Hematopoietic multipotent progenitor cell treated with erythropoietin and hydrocortisone succinate and interleukin-3 and kit ligand, for 6 days (in vitro differentiated cells): ENCODE measurements around the gene CUTC.
"Not testable (repeated sequence)": the region's sequence is repeated elsewhere in the genome, so short reads cannot be mapped to it uniquely, and the experiment has no call there.

Experiments used
- DNase-seq: peaks from one replicate; pipeline ENCODE4 v3.0.0-alpha.2; 2015

The CUTC gene

DNA sequence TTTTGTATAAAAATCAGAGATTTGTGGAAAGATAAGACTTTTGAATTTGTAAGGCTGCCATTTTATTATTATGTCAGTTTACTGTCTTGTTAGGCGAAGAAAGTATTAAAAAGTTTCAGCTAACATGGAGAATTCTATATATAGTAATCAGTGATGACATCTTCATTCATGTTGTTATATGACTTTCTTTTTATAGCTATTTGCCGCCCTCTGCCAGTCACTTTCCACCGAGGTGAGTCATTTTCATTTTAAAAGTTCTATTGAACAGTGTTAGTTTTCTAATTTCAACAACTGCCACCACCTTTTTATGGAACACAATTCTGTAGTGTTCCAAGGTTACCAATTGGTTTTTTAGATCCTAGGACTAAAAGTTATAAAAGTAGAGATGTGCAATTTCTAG lies 11.8 kb downstream of the CUTC start:
- DNase-seq: no peak

- DNase-seq: not testable (repeated sequence)
Measured at GRCh38 chr10:99746166-99746565, 14.1 kb downstream of the CUTC start.

DNA sequence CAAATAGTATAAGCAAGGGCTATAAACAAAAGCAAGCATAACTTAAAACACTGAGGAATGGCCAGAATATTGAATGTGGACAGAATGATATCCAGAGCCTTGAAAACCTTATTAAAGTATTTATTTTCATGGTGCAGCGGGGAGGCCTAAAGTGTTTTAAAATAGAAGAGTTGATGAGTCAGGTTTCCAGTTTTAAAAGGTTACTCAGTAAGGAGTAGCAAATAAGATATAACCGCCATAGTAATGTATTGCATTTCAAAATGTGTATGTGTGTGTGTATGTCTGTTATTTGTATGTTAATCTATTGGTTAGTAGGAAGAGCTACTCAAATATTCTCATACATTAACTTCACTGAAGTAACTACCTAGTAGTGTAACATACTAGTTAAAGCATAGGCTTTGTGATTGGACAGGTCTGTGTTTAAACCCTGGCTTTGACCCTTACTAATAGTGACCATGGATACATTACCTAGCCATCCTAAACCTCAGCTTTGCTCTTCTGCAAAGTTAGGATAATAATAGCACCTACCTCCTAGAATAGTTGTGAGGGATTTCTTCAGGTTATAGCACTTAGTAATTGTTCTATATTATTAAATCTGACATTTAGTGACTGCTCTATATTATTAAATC lies 16.9 kb downstream of the CUTC start:
- no peak for DNase-seq

- no peak for DNase-seq
Measured at GRCh38 chr10:99750641-99751040, 18.6 kb downstream of the CUTC start.

- DNase-seq: no peak
Measured at GRCh38 chr10:99754670-99755069, 22.6 kb downstream of the CUTC start.

GRCh38 chr10:99756159-99756558 lies 24.1 kb downstream of the CUTC start:
- DNase-seq: no peak

GRCh38 chr10:99758211-99758891 lies 26.3 kb downstream of the CUTC start:
- DNase-seq: no peak

DNA sequence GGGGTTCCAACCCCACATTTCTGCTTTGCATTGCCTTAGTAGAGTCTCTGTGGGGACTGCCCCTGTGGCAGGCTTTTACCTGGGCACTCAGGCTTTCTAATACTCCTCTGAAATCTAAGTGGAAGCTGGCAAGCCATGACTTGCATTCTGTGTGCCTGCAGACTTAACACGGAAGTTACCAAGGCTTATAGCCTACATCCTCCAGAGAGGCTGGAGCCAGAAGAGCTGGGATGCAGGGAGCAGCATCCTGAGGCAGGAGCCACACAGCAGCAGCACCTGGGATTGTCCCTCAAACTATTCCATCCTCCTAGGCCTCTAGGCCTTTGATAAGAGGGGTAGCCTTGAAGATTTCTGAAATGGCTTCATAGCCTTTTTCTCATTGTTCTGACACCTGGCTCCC lies 28.3 kb downstream of the CUTC start:
- DNase-seq: no peak

- no peak for DNase-seq
Measured at GRCh38 chr10:99761365-99761764, 29.3 kb downstream of the CUTC start.

DNA sequence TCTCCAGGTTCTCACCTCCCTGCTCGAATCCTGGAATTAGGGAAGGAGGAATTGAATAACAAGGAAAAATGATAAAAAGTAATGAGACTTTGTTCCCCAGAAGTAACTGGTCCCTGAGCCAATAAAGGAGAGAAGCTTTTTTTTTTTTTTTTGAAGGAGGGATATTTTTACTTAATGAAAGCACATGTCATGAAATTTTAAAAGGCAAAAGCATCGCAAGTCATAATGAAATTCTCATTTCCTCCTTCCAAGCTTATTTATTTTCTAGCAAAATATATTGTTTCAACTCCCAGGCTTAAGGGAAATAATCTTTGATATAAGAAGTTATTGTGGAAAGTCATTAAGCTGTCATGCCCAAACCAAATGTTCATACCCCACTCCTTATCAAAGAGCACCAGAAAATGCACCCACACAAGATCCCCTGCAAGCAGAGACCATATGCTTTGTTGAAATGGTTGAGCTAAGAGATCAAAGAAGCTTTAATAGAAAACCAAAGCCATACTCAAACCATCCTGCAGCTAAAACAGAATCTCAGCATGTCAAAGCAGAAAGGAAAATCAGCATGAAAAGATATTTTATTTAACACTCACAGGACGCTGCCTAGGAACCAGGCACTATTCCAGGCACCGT lies 33.8 kb downstream of the CUTC start:
- DNase-seq: peak; percentile 19

- no peak for DNase-seq
Measured at GRCh38 chr10:99766302-99766681, 34.3 kb downstream of the CUTC start.

DNA sequence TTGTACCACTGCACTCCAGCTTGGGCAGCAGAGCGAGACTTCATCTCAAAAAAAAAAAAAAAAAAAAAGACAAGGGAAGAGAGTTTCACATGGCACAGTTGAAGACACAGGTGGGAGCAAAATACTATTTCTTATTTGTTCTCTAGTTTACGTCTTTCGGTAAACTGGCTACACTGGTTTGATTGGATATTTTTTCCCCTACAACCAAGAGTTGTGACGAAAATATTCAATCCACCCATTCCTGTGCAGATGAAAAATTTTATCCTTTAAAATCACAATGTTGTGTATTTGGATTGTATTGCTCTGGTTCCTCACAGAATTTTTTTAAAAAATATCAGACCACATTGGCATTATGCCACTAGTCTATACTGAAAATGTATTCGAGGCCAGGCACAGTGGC lies 35.9 kb downstream of the CUTC start:
- no peak for DNase-seq

DNA sequence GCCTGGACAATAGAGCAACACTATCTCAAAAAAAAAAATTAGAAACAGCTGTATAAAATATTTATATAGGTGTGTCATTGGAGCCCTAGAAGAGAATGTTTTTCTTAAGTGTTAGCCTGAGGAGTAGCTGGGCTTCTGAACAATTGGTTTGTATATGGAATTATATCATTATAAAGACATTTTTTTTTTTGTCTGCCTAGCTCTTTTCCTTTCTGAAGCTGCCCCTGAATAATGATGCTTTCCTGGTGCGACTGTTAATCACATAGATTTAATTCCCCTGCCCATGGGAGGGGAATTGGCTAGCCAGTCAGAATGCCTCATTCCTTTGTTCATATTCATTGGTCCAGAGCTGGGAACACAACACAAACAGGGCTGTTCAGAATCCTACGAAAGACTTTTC lies 36.5 kb downstream of the CUTC start:
- DNase-seq: no peak

DNA sequence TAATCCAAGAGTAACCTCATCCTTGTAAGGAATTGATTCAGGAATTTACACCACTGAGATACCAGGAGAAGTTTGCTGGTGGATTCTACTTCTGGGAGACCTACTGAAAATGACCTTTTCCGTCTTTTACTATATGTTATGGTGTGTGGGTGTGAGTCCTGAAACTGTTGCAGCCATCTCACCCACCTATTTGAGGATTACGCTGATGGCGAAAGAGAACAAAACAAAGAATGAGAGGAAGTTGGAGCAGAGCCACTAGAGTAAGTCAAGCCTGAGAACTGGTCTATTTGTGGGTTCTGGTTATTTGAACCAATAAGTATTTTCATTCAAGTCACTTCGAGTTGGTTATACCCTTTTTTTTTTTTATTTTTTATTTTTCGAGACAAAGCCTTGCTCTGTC lies 37.7 kb downstream of the CUTC start:
- DNase-seq: no peak

DNA sequence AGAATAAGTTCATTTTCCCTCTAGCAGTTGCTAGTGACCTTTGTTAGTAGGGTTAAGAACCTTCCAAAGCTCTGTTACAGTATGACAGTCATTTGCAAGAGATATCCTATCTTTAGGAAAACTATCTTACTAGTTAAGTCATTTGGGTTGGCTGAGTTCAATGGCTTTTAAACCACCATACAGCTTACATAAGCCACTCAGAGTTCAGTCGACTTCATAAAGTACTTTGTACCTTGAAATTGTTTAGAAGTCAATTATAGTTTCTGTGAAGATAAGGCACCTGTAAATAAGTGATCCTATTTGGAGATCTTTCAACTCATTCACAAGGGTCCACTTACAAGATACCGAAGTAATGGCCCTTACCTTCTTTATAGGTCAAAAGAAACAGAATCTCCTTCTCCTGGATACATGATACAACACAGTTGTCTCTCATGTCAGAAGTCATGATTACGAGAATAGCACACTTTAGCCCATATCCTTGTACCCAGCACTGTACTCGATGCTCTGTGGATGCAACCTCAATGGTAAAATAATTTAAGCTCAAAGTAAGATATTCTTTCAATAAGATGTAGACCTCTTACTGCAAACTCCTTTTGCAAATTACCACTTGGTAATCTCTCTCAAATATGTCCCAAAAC lies 38.5 kb downstream of the CUTC start:
- no peak for DNase-seq

DNA sequence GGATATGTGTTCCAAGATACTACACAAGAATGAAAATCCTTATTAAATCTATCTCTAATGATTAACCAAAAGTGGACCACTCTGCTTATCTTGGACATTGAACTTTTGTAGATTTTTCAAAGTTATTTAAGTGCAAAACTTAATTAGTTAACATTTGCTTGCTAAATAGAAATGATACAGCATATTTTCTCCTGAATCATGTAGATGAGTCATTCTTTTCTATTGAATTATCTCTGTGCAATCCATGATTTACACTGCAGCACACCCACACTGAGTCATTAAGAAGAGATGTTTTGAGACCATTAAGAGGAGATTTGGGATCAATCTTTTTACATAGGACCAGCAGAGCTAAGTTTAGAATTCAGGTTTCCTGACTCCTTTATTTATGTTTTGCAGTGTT lies 43.8 kb downstream of the CUTC start:
- peak; percentile 64 for DNase-seq

- DNase-seq: peak; percentile 42
Measured at GRCh38 chr10:99777918-99778714, 46.1 kb downstream of the CUTC start.

DNA sequence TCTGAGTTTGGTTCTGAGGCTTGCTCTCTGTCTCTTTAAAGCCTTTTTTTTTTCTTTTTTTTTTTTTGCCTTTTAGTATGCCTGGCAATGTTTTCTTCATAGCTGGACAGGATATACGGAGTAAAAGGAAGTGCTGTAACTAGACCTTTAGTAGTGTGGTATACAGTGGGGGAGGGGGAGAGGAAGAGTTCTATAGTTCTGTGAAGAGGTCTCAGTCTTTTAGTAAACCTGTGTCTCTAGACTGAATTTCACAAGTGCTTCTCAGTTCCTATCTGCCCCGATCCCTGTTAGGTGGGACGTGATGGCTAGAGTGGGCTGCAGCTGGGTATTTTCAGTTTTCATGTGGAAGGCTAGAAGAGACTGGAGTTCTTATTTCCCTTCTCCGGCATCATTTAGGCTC lies 47.3 kb downstream of the CUTC start:
- peak; percentile 69 for DNase-seq

GRCh38 chr10:99781734-99782429 lies 49.8 kb downstream of the CUTC start:
- no peak for DNase-seq

DNA sequence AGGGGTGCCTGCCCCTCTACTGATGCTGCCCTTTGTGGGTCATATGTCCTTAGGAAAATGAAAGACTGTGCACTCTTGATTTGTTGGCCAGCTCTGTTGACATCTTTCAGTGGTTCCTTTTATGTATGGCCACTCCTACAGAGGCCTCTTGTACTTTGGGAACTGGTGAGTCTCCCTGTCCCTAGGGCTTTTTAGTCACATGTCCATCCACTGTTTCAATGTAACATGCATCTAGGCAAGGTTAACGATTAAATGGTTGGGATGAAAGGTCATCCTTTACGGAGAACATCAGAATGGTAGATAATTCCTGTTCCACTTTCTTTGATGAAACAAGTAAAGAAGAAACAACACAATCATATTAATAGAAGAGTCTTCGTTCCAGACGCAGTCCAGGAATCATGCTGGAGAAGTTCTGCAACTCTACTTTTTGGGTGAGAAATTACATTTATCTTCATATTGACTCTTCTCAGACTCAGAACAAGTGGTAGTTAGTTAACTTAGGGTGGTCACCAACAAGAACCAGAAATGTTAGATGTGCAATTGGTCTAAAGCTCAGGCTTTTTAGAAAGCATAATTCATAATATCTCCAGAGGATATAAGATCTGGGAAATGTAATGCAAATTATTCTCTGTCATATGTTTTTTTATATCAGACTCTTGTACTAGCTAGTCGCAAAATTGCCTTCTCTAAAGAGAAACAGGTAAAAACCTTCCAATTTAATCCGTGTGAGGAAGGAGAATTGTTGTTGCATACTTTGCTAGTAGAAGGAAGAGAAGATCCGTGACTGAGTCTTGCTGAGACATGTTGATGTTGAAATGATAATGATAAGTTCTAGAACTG lies 50.6 kb downstream of the CUTC start, which contains the start of gene ABCC2:
Gene ABCC2, plus strand, starts transcription at position 194 of the 840 bp plus-strand sequence. Its CDS starts 205 bp downstream, at position 399.
- no peak for DNase-seq

GRCh38 chr10:99784016-99784726 lies 52.1 kb downstream of the CUTC start:
- DNase-seq: no peak
